ENCODE data around the gene NSD1. TPM values are rescaled to one million over a fixed set of nuclear protein-coding genes. Genes with fewer than 3 reads are reported as not detected.

NSD1 gene
- total and polyA plus RNA-seq, 10 of the 15 experiments (the other 5 are each of a cell fraction or from before 2014, with no cell fraction given): 7.0 to 57.9 (median 30.4) TPM

DNA sequence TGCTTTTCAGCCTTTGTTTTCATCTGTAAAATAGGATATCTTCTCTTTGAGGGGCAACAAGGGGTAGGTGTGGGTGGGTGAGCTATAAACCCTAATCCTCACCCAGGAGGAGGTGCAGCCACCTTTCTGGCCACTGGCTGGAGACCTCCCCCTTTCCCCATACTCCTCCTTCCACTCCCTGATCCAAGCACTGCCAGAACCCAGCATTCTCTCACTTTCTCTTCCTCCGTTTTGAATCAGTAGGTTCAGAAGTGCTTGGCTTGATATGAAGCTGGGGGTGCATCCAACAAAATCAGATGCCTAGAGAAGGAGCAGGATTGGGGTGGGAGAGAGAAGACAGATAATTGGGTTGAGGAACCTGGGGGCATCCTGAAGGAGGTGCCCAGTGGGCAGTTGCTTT, 6.8 kb upstream of the NSD1 start:
- FAIRE-seq (no peak), DNase-seq (ENCODE audit: low read depth, low spot score) (no peak), ATAC-seq (no peak)
- no peaks in the 10 kb centered on the region for H3K36me3 ChIP-seq (ENCODE audit: control insufficient read depth in 2 of 2, insufficient read depth in 2 of 2, low read length in 1 of 2)
- H4K20me1 ChIP-seq (ENCODE audit: control insufficient read depth, insufficient read depth): no peaks in the 10 kb centered on the region
- 44% methylated on average over 1 of the region's 1 CpG for WGBS (ENCODE audit: insufficient coverage, insufficient replicate concordance, low lambda C conversion rate, missing lambda C conversion rate)
- no peak for TF ChIP-seq SMARCA5 (IDR thresholded peaks at IDR 0.05)
- no peak for TF ChIP-seq NR2C2 (IDR thresholded peaks at IDR 0.05; ENCODE audit: borderline replicate concordance, control insufficient read depth, insufficient read length, low read depth)
- no peak for TF ChIP-seq RFX5 (IDR thresholded peaks at IDR 0.05; ENCODE audit: low read depth, low read length)
- TF ChIP-seq SP1 (IDR thresholded peaks at IDR 0.05; ENCODE audit: low read depth, low read length): no peak
- no peak for TF ChIP-seq SMAD5 (IDR thresholded peaks at IDR 0.05; ENCODE audit: low read depth)
- no peak for TF ChIP-seq ATF7 (IDR thresholded peaks at IDR 0.05; ENCODE audit: low read depth)
- no peak for TF ChIP-seq HDAC2 (IDR thresholded peaks at IDR 0.05)
- TF ChIP-seq MTA3 (IDR thresholded peaks at IDR 0.05; ENCODE audit: borderline replicate concordance, low read length): no peak
- TF ChIP-seq EGR1 (IDR thresholded peaks at IDR 0.05; ENCODE audit: borderline replicate concordance in 1 of 2, low read depth in 2 of 2, low read length in 2 of 2): no peak
- no peak for TF ChIP-seq MXI1 (IDR thresholded peaks at IDR 0.05; ENCODE audit: low read depth, low read length)
- H3K4me2 ChIP-seq (ENCODE audit: control insufficient read depth, insufficient read depth): no peak overlapping the region
- H3K9me3 ChIP-seq (replicated peaks; ENCODE audit: control insufficient read depth, insufficient read depth, low read length): no peaks in the 10 kb centered on the region
- no peak overlapping the region for H3K27ac ChIP-seq (ENCODE audit: control insufficient read depth, insufficient read depth)
- H3K79me2 ChIP-seq (ENCODE audit: control insufficient read depth, insufficient read depth, low read length): no peaks in the 10 kb centered on the region
- RAD21 ChIA-PET (ENCODE audit: unreplicated experiment): no interaction called here
- intact Hi-C loops (cut with micrococcal nuclease; ENCODE audit: unreplicated experiment): no loop called here
- BruUV-seq (replicated peaks): no TSS peak
- no peak overlapping the region for H2AFZ ChIP-seq (ENCODE audit: control insufficient read depth, low read depth, low read length)
- in situ Hi-C loops (cut with MboI): no loop called here
- H3K4me1 ChIP-seq (ENCODE audit: control insufficient read depth, insufficient read depth, low read length): peaks cover 15% of the 10 kb centered on the region
- H3K27me3 ChIP-seq (replicated peaks in 1 of 2; ENCODE audit: control insufficient read depth in 2 of 2, insufficient read depth in 2 of 2, low read length in 1 of 2): no peaks in the 10 kb centered on the region
- H3K4me3 ChIP-seq: no peak overlapping the region
- POLR2A ChIA-PET: interaction anchor here (0.7 to 3.1 kb wide), 2 partner anchors 10 to 384 kb away, joined by 3 to 8 read pairs; no protein-coding TSS in a partner anchor
- SMC1A ChIA-PET (ENCODE audit: uncharacterized antibody, unreplicated experiment): interaction anchor here (1.7 kb wide), 1 partner anchor 12 kb away, joined by 7 read pairs; no protein-coding TSS in a partner anchor
- CTCF ChIA-PET: interaction anchor here (0.6 to 3.1 kb wide), 6 partner anchors 9 to 190 kb away, joined by 3 to 16 read pairs (median 4); no protein-coding TSS in a partner anchor
- H3K9ac ChIP-seq (ENCODE audit: control insufficient read depth, insufficient read depth, low read length): no peak overlapping the region
